Thyroid gland (tissue), 4 donors: Measurements from ENCODE around the gene TREML2. TPM values are rescaled to one million over a fixed set of nuclear protein-coding genes. Genes with fewer than 3 reads are reported as not detected.

Experiments
- DNase-seq, 2 donors: peaks; one replicate each; pipeline ENCODE4 v3.0.0-alpha.2; 2019
- H3K27ac ChIP-seq, 3 donors: fragments of 200-600 bp; sonication (generic); 1 replicate in 2 of 3; 2 replicates in 1 of 3; pipeline ENCODE4 v1.5.1; 2016 to 2019; ENCODE audit warnings: mild to moderate bottlenecking in 1 of 3, moderate library complexity in 1 of 3
- H3K27me3 ChIP-seq: fragments of 200-600 bp; sonication (generic); one replicate; pipeline ENCODE4 v1.5.1; 2019
- H3K36me3 ChIP-seq, 2 donors: fragments of 200-600 bp; sonication (generic); one replicate each; pipeline ENCODE4 v1.5.1; 2016 to 2019
- H3K4me1 ChIP-seq, 2 donors: fragments of 200-600 bp; sonication (generic); one replicate each; pipeline ENCODE4 v1.5.1; 2017 to 2019
- H3K4me3 ChIP-seq, 3 donors: fragments of 200-600 bp; sonication (generic); replicated peaks in 1 of 3; 1 replicate in 2 of 3; 2 replicates in 1 of 3; pipeline ENCODE4 v1.5.1; 2016; ENCODE audit warnings: mild to moderate bottlenecking in 1 of 3
- H3K9me3 ChIP-seq: fragments of 200-600 bp; sonication (generic); one replicate; pipeline ENCODE4 v1.5.1; 2017
- POLR2A ChIP-seq, 2 donors: fragments of 450-650 bp; IDR thresholded peaks; one replicate each; pipeline ENCODE4 v1.6.1; 2017; ENCODE audit warnings: antibody characterized with exemption in 2 of 2, mild to moderate bottlenecking in 2 of 2, moderate library complexity in 1 of 2
- WGBS, 2 donors: methylation state at CpG; one replicate each; pipeline ENCODE4 v1.1.5; 2017; 5-methylcytosine and 5-hydroxymethylcytosine counted together
- intact Hi-C: fragments of 100-400 bp; cut with DNase I; formaldehyde crosslinking; loops from one replicate; pipeline ENCODE4 v1.15.1; 2023
- total RNA-seq, 4 donors: library from RNA; depleted of rRNA; stranded (reverse); fragments of >200 nt; gene quantifications; one replicate each; pipeline ENCODE4 v1.2.3, GENCODE V29; 2016
- TF ChIP-seq, protein P1 (sequence below), 6 experiments: fragments of 200-600 bp in 3 of 6; fragments of 450-650 bp in 3 of 6; sonication (generic) in 3 of 6; IDR thresholded peaks; one replicate each; pipeline ENCODE4 v1.5.1; 2016 to 2019; ENCODE audit warnings: antibody characterized with exemption in 6 of 6, mild to moderate bottlenecking in 2 of 6, inconsistent platforms in 1 of 6, moderate library complexity in 1 of 6

TREML2 gene
- total RNA-seq, 4 donors from 2014 or later: not detected

DNA sequence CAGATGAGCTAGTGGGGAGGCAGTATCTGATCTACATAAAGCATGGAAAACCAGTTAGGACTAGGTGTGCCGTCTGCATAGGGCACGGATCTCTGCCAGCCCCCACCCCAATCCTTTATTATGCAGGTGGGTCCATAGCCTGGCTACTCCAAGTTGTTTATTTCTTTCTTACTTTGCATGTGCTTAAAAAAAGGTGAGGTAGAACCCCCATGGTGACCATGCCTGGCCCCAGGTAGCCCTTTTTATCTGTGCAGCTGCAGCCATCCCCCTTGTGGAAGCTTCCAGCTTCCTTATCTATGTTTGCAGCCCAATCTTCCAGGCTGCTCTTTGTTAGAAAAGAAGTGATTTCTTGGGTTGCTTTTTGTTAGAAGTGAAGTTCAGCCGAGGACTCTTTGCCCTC is 29.0 kb downstream of the TREML2 start:
- Histone ChIP-seq H3K4me3 (no peak overlapping the region), H3K36me3 (no peaks in the 10 kb centered on the region), H3K9me3 (no peaks in the 10 kb centered on the region), H3K4me1 (no peaks in the 10 kb centered on the region), H3K27me3 (no peaks in the 10 kb centered on the region), H3K27ac (no peak overlapping the region)
- 36 to 46% methylated on average over 3 of the region's 3 CpGs for WGBS, 2 donors
- no peak for DNase-seq
- TF ChIP-seq, protein P1, sequence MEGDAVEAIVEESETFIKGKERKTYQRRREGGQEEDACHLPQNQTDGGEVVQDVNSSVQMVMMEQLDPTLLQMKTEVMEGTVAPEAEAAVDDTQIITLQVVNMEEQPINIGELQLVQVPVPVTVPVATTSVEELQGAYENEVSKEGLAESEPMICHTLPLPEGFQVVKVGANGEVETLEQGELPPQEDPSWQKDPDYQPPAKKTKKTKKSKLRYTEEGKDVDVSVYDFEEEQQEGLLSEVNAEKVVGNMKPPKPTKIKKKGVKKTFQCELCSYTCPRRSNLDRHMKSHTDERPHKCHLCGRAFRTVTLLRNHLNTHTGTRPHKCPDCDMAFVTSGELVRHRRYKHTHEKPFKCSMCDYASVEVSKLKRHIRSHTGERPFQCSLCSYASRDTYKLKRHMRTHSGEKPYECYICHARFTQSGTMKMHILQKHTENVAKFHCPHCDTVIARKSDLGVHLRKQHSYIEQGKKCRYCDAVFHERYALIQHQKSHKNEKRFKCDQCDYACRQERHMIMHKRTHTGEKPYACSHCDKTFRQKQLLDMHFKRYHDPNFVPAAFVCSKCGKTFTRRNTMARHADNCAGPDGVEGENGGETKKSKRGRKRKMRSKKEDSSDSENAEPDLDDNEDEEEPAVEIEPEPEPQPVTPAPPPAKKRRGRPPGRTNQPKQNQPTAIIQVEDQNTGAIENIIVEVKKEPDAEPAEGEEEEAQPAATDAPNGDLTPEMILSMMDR (IDR thresholded peaks at IDR 0.05): no peak
- intact Hi-C loops: no loop called here

DNA sequence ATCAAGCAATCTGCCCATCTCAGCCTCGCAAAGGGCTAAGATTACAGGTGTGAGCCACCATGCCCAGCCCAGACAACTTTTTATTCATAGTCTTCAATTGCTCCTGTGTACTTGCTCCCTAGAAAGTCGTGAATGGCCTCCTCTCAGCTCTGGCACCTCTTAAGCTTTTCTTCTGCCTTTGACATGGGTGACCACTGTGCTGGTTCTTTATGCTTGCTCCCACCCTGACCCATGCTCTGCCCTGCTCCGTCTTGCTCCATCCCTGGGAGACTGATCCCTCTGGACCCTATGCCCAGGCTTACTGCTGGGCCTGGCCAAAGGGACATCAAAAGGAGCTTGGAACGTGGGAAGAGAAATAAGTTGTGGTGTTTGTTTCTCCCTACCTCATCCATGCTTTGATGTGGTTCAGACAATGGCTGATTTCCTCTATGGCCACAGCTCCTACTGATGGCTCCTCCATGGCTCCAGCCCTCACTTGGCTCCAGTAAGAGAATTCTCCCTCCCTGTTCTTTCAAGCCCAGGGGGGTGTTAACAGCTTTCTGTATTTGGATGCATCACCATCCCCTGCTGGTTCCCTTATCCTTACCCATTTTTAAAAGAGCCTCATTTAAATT is 30.3 kb downstream of the TREML2 start:
- H3K27ac ChIP-seq: no peak overlapping the region
- DNase-seq: no peak
- WGBS, 2 donors: 67 to 80% methylated on average over 4 of the region's 4 CpGs
- H3K9me3 ChIP-seq: no peaks in the 10 kb centered on the region
- no peak overlapping the region for H3K4me3 ChIP-seq
- no peaks in the 10 kb centered on the region for H3K27me3 ChIP-seq
- H3K36me3 ChIP-seq: no peaks in the 10 kb centered on the region
- H3K4me1 ChIP-seq: no peaks in the 10 kb centered on the region
- intact Hi-C loops: no loop called here
- TF ChIP-seq, protein P1 (IDR thresholded peaks at IDR 0.05): no peak
- no peak for TF ChIP-seq POLR2A (IDR thresholded peaks at IDR 0.05)

DNA sequence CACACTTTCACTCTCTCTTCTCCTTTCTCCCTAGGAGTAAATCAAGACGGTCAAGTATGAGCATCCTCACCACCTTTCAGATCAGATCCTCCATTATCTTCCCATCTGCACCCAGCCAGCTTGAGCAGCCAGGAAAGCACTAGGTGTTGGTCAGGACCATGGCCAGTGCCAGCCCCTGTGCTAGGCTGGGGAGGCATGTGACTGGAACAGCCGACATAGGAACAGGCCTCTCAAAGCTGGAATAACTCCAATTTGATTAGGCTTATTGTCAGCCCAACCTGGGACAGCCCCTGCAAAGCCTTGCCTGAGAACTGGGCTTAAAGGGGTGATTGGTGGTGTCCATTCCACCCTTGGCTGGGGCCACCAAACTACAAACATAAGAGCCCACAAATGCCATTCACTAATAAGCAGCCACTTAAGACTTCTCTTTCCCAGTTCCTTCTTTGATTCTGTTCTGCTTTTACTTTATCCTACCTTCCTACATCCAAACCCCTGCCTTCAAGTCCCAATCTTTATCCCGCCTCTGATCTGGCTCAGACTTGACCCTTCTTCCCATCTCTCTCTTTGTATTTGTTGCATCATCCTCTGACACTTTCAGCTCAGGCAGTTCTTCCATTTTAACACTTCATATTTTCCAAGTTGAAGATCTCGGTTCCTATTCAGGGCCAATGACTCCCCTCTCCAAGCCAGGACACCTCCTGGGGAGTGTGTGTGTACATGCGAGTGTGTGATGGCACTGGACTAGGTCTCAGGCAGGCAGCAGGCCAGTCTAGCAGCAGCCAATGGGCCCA is 33.6 kb downstream of the TREML2 start:
- DNase-seq: peak in 1 of 2 donors; percentile 14
- no peaks in the 10 kb centered on the region for H3K36me3 ChIP-seq
- H3K4me3 ChIP-seq: no peak overlapping the region
- H3K27ac ChIP-seq: no peak overlapping the region
- no peaks in the 10 kb centered on the region for H3K9me3 ChIP-seq
- WGBS, 2 donors: 65 to 69% methylated on average over 5 of the region's 5 CpGs
- no peaks in the 10 kb centered on the region for H3K4me1 ChIP-seq
- no peaks in the 10 kb centered on the region for H3K27me3 ChIP-seq
- no peak for TF ChIP-seq POLR2A (IDR thresholded peaks at IDR 0.05)
- TF ChIP-seq, protein P1 (IDR thresholded peaks at IDR 0.05): no peak
- intact Hi-C loops: no loop called here

DNA sequence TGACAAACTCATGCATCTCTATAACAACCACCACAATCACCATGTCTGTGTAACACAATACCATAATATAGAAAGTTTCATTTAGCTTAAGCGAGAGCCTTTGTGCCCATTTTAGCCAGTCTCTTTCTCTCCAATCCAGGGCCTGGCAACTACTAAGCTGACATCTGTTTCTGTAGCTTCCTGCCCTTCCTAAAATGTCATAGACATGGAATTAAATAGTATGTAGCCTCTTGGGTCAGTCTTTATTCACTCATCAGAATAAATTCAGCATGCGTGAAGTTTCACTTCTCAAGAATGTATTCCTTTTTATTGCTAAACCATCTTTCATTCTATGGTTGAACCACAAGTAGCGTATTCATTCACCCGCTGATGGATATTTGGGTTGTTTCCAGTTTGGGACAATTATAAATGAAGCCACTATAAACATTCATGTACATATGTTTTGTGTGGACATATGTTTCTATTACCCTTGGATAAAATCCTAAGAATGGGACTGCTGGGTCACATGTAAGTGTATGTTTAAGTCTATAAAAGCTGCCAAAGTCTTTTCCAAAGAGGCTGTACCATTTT is 36.3 kb downstream of the TREML2 start:
- Histone ChIP-seq H3K36me3 (no peaks in the 10 kb centered on the region), H3K4me3 (no peak overlapping the region), H3K4me1 (no peaks in the 10 kb centered on the region), H3K9me3 (no peaks in the 10 kb centered on the region), H3K27ac (no peak overlapping the region), H3K27me3 (no peaks in the 10 kb centered on the region)
- 93% methylated on average over 4 of the region's 4 CpGs for WGBS, 2 donors
- TF ChIP-seq POLR2A (IDR thresholded peaks at IDR 0.05): no peak
- TF ChIP-seq, protein P1 (IDR thresholded peaks at IDR 0.05): no peak
- DNase-seq: no peak
- intact Hi-C loops: no loop called here

DNA sequence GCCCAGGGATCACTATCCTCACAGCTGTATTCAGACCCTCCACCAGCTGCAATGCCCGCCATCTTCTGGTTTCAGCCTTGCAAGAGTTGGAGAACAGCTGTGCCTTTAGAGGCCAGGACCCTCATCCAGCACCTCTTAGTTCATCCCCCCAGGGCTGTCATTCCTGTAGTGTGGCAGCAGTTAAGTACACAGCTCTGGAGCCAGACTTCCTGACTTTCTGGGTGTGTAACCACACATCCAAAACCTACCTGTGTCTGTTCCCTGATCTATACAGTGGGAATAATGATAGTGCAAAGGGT is 37.6 kb downstream of the TREML2 start:
- H3K4me3 ChIP-seq: no peak overlapping the region
- no peak for TF ChIP-seq POLR2A (IDR thresholded peaks at IDR 0.05)
- TF ChIP-seq, protein P1 (IDR thresholded peaks at IDR 0.05): no peak
- DNase-seq: no peak
- H3K27me3 ChIP-seq: no peaks in the 10 kb centered on the region
- H3K27ac ChIP-seq: no peak overlapping the region
- no peaks in the 10 kb centered on the region for H3K4me1 ChIP-seq
- H3K36me3 ChIP-seq: no peaks in the 10 kb centered on the region
- WGBS, 2 donors: 75 to 100% methylated on average over 1 of the region's 1 CpG
- intact Hi-C loops: no loop called here
- H3K9me3 ChIP-seq: no peaks in the 10 kb centered on the region
